ENCODE measurements around the gene SNX9. TPM values are rescaled to one million over a fixed set of nuclear protein-coding genes. Genes with fewer than 3 reads are reported as not detected.

The SNX9 gene
- total RNA-seq, 1 donor from 2014 or later, result 36.0 TPM

DNA sequence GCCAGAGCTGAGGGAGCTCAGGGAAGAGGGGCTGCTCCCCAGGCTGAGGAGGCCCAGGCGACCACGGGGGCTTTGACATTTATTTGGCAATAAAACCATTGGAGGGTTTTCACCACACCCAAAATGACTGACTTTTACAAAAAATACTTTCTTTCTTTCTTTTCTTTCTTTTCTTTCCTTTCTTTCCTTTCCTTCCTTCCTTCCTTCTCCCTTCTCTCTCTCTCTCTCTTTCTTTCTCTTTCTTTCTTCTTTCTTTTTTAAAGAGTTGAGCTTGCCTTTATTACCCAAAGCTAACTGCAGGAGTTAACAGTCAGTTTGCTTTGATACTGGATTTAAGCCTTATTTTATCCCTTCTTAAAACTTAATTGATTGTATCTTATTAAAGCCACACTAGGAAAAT lies 17.2 kb downstream of the SNX9 start:
- Histone ChIP-seq H2AFZ (ENCODE audit: low read depth, low read length) (no peak overlapping the region), H3K4me3 (ENCODE audit: insufficient read depth, low read depth, low read length) (no peak overlapping the region), H3K4me2 (ENCODE audit: low read length) (peak overlapping the region; percentile 69), H4K20me1 (ENCODE audit: insufficient read depth, low read length) (peaks cover 60% of the 10 kb centered on the region), H3K79me2 (ENCODE audit: insufficient read depth, low read length) (peaks cover 99% of the 10 kb centered on the region), H3K4me1 (ENCODE audit: insufficient read depth, low read length) (peaks cover 16% of the 10 kb centered on the region), H3K27me3 (ENCODE audit: insufficient read depth, low read length) (no peaks in the 10 kb centered on the region), H3K27ac (ENCODE audit: low read depth, low read length) (peak overlapping the region; percentile 41), H3K9ac (ENCODE audit: low read length) (peak overlapping the region; percentile 36), H3K9me3 (ENCODE audit: insufficient read depth, low read depth, low read length) (no peaks in the 10 kb centered on the region), H3K36me3 (ENCODE audit: insufficient read depth, low read length) (no peaks in the 10 kb centered on the region)
- TF ChIP-seq EZH2 (IDR thresholded peaks at IDR 0.05; ENCODE audit: insufficient read depth, low read length), result no peak
- TF ChIP-seq, protein P1, sequence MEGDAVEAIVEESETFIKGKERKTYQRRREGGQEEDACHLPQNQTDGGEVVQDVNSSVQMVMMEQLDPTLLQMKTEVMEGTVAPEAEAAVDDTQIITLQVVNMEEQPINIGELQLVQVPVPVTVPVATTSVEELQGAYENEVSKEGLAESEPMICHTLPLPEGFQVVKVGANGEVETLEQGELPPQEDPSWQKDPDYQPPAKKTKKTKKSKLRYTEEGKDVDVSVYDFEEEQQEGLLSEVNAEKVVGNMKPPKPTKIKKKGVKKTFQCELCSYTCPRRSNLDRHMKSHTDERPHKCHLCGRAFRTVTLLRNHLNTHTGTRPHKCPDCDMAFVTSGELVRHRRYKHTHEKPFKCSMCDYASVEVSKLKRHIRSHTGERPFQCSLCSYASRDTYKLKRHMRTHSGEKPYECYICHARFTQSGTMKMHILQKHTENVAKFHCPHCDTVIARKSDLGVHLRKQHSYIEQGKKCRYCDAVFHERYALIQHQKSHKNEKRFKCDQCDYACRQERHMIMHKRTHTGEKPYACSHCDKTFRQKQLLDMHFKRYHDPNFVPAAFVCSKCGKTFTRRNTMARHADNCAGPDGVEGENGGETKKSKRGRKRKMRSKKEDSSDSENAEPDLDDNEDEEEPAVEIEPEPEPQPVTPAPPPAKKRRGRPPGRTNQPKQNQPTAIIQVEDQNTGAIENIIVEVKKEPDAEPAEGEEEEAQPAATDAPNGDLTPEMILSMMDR (IDR thresholded peaks at IDR 0.05; ENCODE audit: insufficient read depth, low read depth, low read length), result no peak
- FAIRE-seq, result no peak
- Mint-ChIP-seq H3K27ac (ENCODE audit: unreplicated experiment) (peak overlapping the region; percentile 97), H3K4me1 (ENCODE audit: low read depth, unreplicated experiment) (peaks cover 38% of the 10 kb centered on the region), H3K9me3 (ENCODE audit: unreplicated experiment) (no peaks in the 10 kb centered on the region), H3K27me3 (ENCODE audit: low read depth, unreplicated experiment) (no peaks in the 10 kb centered on the region), H3K36me3 (ENCODE audit: low read depth, unreplicated experiment) (no peaks in the 10 kb centered on the region), H3K4me3 (ENCODE audit: unreplicated experiment) (peak overlapping the region; percentile 11)
- DNase-seq (ENCODE audit: low read depth), result no peak

DNA sequence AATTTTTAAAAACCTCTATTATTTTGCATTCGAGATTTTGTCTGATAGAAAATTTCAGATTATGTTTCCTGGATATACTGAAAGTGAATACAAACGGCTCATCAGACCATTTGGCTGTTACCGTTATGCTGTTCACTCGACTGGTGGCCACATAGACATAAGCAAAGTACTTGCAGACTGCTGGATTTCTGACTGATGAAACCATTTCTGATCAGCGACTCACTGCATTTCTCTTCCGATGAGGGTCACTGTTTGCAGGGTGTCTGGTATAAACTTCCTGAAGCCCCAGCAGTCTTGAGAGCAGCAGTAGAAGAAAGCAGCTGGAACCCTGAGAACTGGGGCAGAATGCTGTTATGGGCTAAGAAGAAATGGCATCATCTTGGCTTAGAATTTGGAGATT lies 17.7 kb downstream of the SNX9 start:
- no peak overlapping the region for H3K4me3 ChIP-seq (ENCODE audit: insufficient read depth, low read depth, low read length)
- peak overlapping the region; percentile 55 for H3K4me3 Mint-ChIP-seq (ENCODE audit: unreplicated experiment)
- H3K9ac ChIP-seq (ENCODE audit: low read length), result peak overlapping the region; percentile 36
- peak overlapping the region; percentile 97 for H3K27ac Mint-ChIP-seq (ENCODE audit: unreplicated experiment)
- H3K9me3 ChIP-seq (ENCODE audit: insufficient read depth, low read depth, low read length), result no peaks in the 10 kb centered on the region
- no peak for FAIRE-seq
- H3K27me3 Mint-ChIP-seq (ENCODE audit: low read depth, unreplicated experiment), result no peaks in the 10 kb centered on the region
- peaks cover 17% of the 10 kb centered on the region for H3K4me1 ChIP-seq (ENCODE audit: insufficient read depth, low read length)
- H3K36me3 ChIP-seq (ENCODE audit: insufficient read depth, low read length), result no peaks in the 10 kb centered on the region
- no peak for TF ChIP-seq EZH2 (IDR thresholded peaks at IDR 0.05; ENCODE audit: insufficient read depth, low read length)
- TF ChIP-seq, protein P1 (IDR thresholded peaks at IDR 0.05; ENCODE audit: insufficient read depth, low read depth, low read length), result no peak
- H4K20me1 ChIP-seq (ENCODE audit: insufficient read depth, low read length), result peaks cover 66% of the 10 kb centered on the region
- H3K27ac ChIP-seq (ENCODE audit: low read depth, low read length), result peak overlapping the region; percentile 41
- peak; percentile 65 for DNase-seq (ENCODE audit: low read depth)
- H3K4me2 ChIP-seq (ENCODE audit: low read length), result peak overlapping the region; percentile 69
- no peaks in the 10 kb centered on the region for H3K36me3 Mint-ChIP-seq (ENCODE audit: low read depth, unreplicated experiment)
- no peak overlapping the region for H2AFZ ChIP-seq (ENCODE audit: low read depth, low read length)
- H3K9me3 Mint-ChIP-seq (ENCODE audit: unreplicated experiment), result no peaks in the 10 kb centered on the region
- peaks cover 99% of the 10 kb centered on the region for H3K79me2 ChIP-seq (ENCODE audit: insufficient read depth, low read length)
- H3K4me1 Mint-ChIP-seq (ENCODE audit: low read depth, unreplicated experiment), result peaks cover 43% of the 10 kb centered on the region
- H3K27me3 ChIP-seq (ENCODE audit: insufficient read depth, low read length), result no peaks in the 10 kb centered on the region

DNA sequence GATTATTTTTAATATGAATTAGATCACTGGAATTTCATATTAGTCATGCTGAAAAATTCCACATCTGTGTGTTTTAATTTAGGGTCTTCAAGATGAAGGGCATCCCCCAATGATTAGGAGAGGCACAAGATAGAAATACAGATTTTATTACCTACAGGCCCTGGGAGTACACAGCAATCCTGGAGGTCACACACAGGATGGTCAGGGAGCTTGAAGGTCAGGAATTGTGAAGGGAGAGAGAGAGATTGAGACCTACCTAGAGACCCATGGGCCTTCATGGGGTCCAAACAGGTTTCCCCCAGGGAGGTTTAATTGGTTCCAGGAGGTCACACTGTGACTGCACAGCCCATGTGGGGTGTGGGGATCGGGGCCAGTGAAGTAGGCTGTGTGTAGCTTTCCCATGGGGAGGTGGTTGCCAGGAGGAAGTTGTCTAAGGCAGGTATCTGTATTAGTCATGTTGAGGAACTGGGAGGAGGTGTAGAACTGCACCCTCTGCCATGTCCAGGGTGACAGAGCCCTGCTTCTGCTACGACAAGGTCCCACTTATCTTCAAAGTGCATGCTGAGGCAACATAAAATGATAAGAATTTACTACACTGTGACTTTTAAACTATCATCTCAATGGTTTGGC lies 18.3 kb downstream of the SNX9 start:
- peaks cover 99% of the 10 kb centered on the region for H3K79me2 ChIP-seq (ENCODE audit: insufficient read depth, low read length)
- H3K4me1 Mint-ChIP-seq (ENCODE audit: low read depth, unreplicated experiment), result peaks cover 47% of the 10 kb centered on the region
- no peaks in the 10 kb centered on the region for H3K27me3 Mint-ChIP-seq (ENCODE audit: low read depth, unreplicated experiment)
- H3K9me3 ChIP-seq (ENCODE audit: insufficient read depth, low read depth, low read length), result no peaks in the 10 kb centered on the region
- no peaks in the 10 kb centered on the region for H3K9me3 Mint-ChIP-seq (ENCODE audit: unreplicated experiment)
- H3K4me3 Mint-ChIP-seq (ENCODE audit: unreplicated experiment), result peak overlapping the region; percentile 75
- H4K20me1 ChIP-seq (ENCODE audit: insufficient read depth, low read length), result peaks cover 68% of the 10 kb centered on the region
- H3K9ac ChIP-seq (ENCODE audit: low read length), result peak overlapping the region; percentile 36
- no peak overlapping the region for H2AFZ ChIP-seq (ENCODE audit: low read depth, low read length)
- H3K4me2 ChIP-seq (ENCODE audit: low read length), result peak overlapping the region; percentile 69
- H3K36me3 Mint-ChIP-seq (ENCODE audit: low read depth, unreplicated experiment), result no peaks in the 10 kb centered on the region
- H3K36me3 ChIP-seq (ENCODE audit: insufficient read depth, low read length), result no peaks in the 10 kb centered on the region
- no peak overlapping the region for H3K4me3 ChIP-seq (ENCODE audit: insufficient read depth, low read depth, low read length)
- peaks cover 23% of the 10 kb centered on the region for H3K4me1 ChIP-seq (ENCODE audit: insufficient read depth, low read length)
- no peak for TF ChIP-seq EZH2 (IDR thresholded peaks at IDR 0.05; ENCODE audit: insufficient read depth, low read length)
- TF ChIP-seq, protein P1 (IDR thresholded peaks at IDR 0.05; ENCODE audit: insufficient read depth, low read depth, low read length), result no peak
- no peak for FAIRE-seq
- H3K27ac Mint-ChIP-seq (ENCODE audit: unreplicated experiment), result peak overlapping the region; percentile 97
- H3K27ac ChIP-seq (ENCODE audit: low read depth, low read length), result peak overlapping the region; percentile 41
- DNase-seq (ENCODE audit: low read depth), result no peak
- H3K27me3 ChIP-seq (ENCODE audit: insufficient read depth, low read length), result no peaks in the 10 kb centered on the region
